Hepatocyte (in vitro differentiated cells): ENCODE results near the gene GTSE1. TPM values are rescaled to one million over a fixed set of nuclear protein-coding genes. Genes with fewer than 3 reads are reported as not detected.

Experiments used
- DNase-seq: peaks from one replicate; pipeline ENCODE4 v3.0.0-alpha.2; 2016; ENCODE audit warnings: low spot score
- H2AFZ ChIP-seq: fragments of 200-600 bp; sonication (generic); 2 replicates; pipeline ENCODE4 v1.6.0; 2016; ENCODE audit warnings: antibody characterized with exemption, mild to moderate bottlenecking
- H3K27ac ChIP-seq: fragments of 200-600 bp; sonication (generic); 2 replicates; pipeline ENCODE4 v1.5.1; 2016; ENCODE audit warnings: mild to moderate bottlenecking
- H3K27me3 ChIP-seq: fragments of 200-600 bp; sonication (generic); 2 replicates; pipeline ENCODE4 v1.6.1; 2016
- H3K36me3 ChIP-seq: fragments of 200-600 bp; sonication (generic); replicated peaks from 2 replicates; pipeline ENCODE4 v1.5.1; 2016; ENCODE audit warnings: low read depth; ENCODE audit not compliant: insufficient read depth
- H3K4me1 ChIP-seq: fragments of 200-600 bp; sonication (generic); 2 replicates; pipeline ENCODE4 v1.5.1; 2016; ENCODE audit warnings: mild to moderate bottlenecking, moderate library complexity; ENCODE audit not compliant: insufficient read depth
- H3K4me2 ChIP-seq: fragments of 200-600 bp; sonication (generic); 2 replicates; pipeline ENCODE4 v1.6.0; 2016
- H3K4me3 ChIP-seq: fragments of 200-600 bp; sonication (generic); 2 replicates; pipeline ENCODE4 v1.5.1; 2016; ENCODE audit warnings: mild to moderate bottlenecking
- H3K79me2 ChIP-seq: fragments of 200-600 bp; sonication (generic); 2 replicates; pipeline ENCODE4 v1.6.0; 2017; ENCODE audit warnings: mild to moderate bottlenecking
- H3K9me2 ChIP-seq: fragments of 200-600 bp; sonication (generic); replicated peaks from 2 replicates; pipeline ENCODE4 v1.6.0; 2017; ENCODE audit warnings: mild to moderate bottlenecking; ENCODE audit not compliant: insufficient read depth
- H3K9me3 ChIP-seq: fragments of 200-600 bp; sonication (generic); 2 replicates; pipeline ENCODE4 v1.5.1; 2016; ENCODE audit warnings: low read depth, mild to moderate bottlenecking
- H4K20me1 ChIP-seq: fragments of 200-600 bp; sonication (generic); 2 replicates; pipeline ENCODE4 v1.6.0; 2016; ENCODE audit warnings: mild to moderate bottlenecking; ENCODE audit not compliant: insufficient read depth, poor library complexity, severe bottlenecking
- CTCF ChIP-seq: fragments of 200-600 bp; sonication (generic); IDR thresholded peaks from 2 replicates; pipeline ENCODE4 v1.5.1; 2016; ENCODE audit warnings: antibody characterized with exemption, mild to moderate bottlenecking; ENCODE audit not compliant: poor library complexity
- EZH2 ChIP-seq: fragments of 200-600 bp; sonication (generic); IDR thresholded peaks from 2 replicates; pipeline ENCODE4 v1.6.1; 2016; ENCODE audit warnings: antibody characterized with exemption, mild to moderate bottlenecking, borderline replicate concordance
- EZH2phosphoT487 ChIP-seq: fragments of 200-600 bp; sonication (generic); IDR thresholded peaks from one replicate; pipeline ENCODE4 v1.6.1; 2018; ENCODE audit warnings: antibody characterized with exemption, mild to moderate bottlenecking, low read depth, moderate library complexity; ENCODE audit not compliant: unreplicated experiment, severe bottlenecking
- WGBS: methylation state at CpG from one replicate; pipeline ENCODE4 v1.1.6; 2016; ENCODE audit warnings: low lambda C conversion rate; ENCODE audit errors: missing lambda C conversion rate; 5-methylcytosine and 5-hydroxymethylcytosine counted together
- polyA plus RNA-seq: library from polyadenylated mRNA; unstranded; fragments of >200 nt; fragmentation: Nextera tagmentation; extraction: Ambion mirVana; gene quantifications from 2 replicates; pipeline ENCODE4 v1.2.1, GENCODE V29; 2016
- total RNA-seq: library from RNA; depleted of rRNA; stranded (reverse); fragments of >200 nt; gene quantifications from 2 replicates; pipeline ENCODE4 v1.2.3, GENCODE V29; 2014

GTSE1 gene
- total and polyA plus RNA-seq, 2 experiments from 2014 or later = 4.1 to 4.4 TPM

DNA sequence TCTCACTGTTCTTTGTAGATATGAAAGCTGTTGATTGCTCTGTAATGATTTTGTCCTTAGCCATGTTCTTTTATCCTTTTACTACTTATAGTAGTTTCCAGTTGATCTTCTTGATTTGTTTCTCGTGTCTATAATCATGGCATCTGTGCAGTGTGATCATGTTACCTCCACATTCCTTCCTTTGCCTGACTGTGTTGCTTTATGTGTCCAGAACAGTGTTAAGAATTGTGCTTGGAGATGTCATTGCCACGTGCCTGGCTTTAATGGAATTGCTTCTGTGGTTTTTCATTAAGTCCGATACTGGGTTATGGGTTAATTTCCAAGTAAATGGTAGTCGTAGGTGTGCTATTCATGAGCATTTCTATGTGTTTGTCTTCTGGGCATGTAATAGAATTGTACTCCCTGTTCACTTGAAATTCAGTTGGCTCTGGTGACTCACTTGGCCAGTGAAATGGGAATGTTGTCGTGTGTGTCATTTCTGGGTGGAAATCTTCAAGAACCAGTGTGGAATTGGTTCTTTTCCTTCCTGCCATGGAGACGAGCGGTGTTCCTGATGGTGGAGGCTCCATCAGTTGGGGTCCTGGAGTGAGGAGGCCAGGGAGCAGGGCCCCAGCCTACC lies 6.8 kb downstream of the GTSE1 start:
- TF ChIP-seq CTCF (no peak), EZH2 (no peak), EZH2phosphoT487 (no peak)
- no peak for DNase-seq
- WGBS = 94% methylated on average over 7 of the region's 7 CpGs
- H3K36me3 ChIP-seq = no peaks in the 10 kb centered on the region
- no peak overlapping the region for H3K4me2 ChIP-seq
- no peak overlapping the region for H3K27ac ChIP-seq
- H3K79me2 ChIP-seq = peaks cover 71% of the 10 kb centered on the region
- no peak overlapping the region for H3K4me3 ChIP-seq
- no peak overlapping the region for H2AFZ ChIP-seq
- H3K27me3 ChIP-seq = no peaks in the 10 kb centered on the region
- no peaks in the 10 kb centered on the region for H3K9me2 ChIP-seq
- H3K4me1 ChIP-seq = no peaks in the 10 kb centered on the region
- no peaks in the 10 kb centered on the region for H3K9me3 ChIP-seq
- no peaks in the 10 kb centered on the region for H4K20me1 ChIP-seq

- H4K20me1 ChIP-seq = no peaks in the 10 kb centered on the region
- DNase-seq = no peak
- no peak for TF ChIP-seq EZH2
- TF ChIP-seq EZH2phosphoT487 = no peak
- no peak for TF ChIP-seq CTCF
- no peak overlapping the region for H3K4me3 ChIP-seq
- H3K27me3 ChIP-seq = no peaks in the 10 kb centered on the region
- peaks cover 41% of the 10 kb centered on the region for H3K79me2 ChIP-seq
- WGBS = 97% methylated on average over 23 of the region's 23 CpGs
- H3K4me1 ChIP-seq = no peaks in the 10 kb centered on the region
- no peak overlapping the region for H3K27ac ChIP-seq
- H3K4me2 ChIP-seq = no peak overlapping the region
- H2AFZ ChIP-seq = no peak overlapping the region
- H3K9me2 ChIP-seq = no peaks in the 10 kb centered on the region
- no peaks in the 10 kb centered on the region for H3K36me3 ChIP-seq
- H3K9me3 ChIP-seq = no peaks in the 10 kb centered on the region
Measured at GRCh38 chr22:46308283-46308988, 11.8 kb downstream of the GTSE1 start.

- Histone ChIP-seq H3K79me2 (peaks cover 31% of the 10 kb centered on the region), H3K27me3 (no peaks in the 10 kb centered on the region), H3K9me2 (no peaks in the 10 kb centered on the region), H3K27ac (no peak overlapping the region), H3K4me2 (no peak overlapping the region), H3K36me3 (no peaks in the 10 kb centered on the region), H4K20me1 (no peaks in the 10 kb centered on the region), H3K4me3 (no peak overlapping the region), H3K4me1 (no peaks in the 10 kb centered on the region), H3K9me3 (no peaks in the 10 kb centered on the region), H2AFZ (no peak overlapping the region)
- no peak for DNase-seq
- 97% methylated on average over 15 of the region's 15 CpGs for WGBS
- TF ChIP-seq EZH2phosphoT487 (no peak), EZH2 (no peak), CTCF (no peak)
Measured at GRCh38 chr22:46309526-46310085, 12.9 kb downstream of the GTSE1 start.
